K562 (cell line): ENCODE data around the gene PHTF2. TPM values are rescaled to one million over a fixed set of nuclear protein-coding genes. Genes with fewer than 3 reads are reported as not detected.

Source experiments
- ARID1B ChIP-seq: fragments of 450-650 bp; IDR thresholded peaks from 2 replicates; pipeline ENCODE4 v1.6.1; 2016; ENCODE audit warnings: antibody characterized with exemption, mild to moderate bottlenecking, inconsistent platforms
- ATF1 ChIP-seq, 2 experiments: fragments of 450-650 bp in 1 of 2; IDR thresholded peaks; 2 replicates each; pipeline ENCODE4 v1.6.1; 2016; ENCODE audit warnings: missing compliant biosample characterization in 1 of 2, missing genetic modification characterization in 1 of 2
- CBFA2T3 ChIP-seq: fragments of 450-650 bp; IDR thresholded peaks from 2 replicates; pipeline ENCODE4 v1.6.1; 2017
- CBX3 ChIP-seq, 2 experiments: IDR thresholded peaks; 1 replicate in 1 of 2; 2 replicates in 1 of 2; pipeline ENCODE4 v1.6.1; 2012; ENCODE audit warnings: inconsistent platforms in 2 of 2, low read length in 2 of 2, borderline replicate concordance in 1 of 2, control low read depth in 1 of 2
- FOS ChIP-seq: IDR thresholded peaks from 3 replicates; pipeline ENCODE4 v1.6.1; 2011; ENCODE audit not compliant: insufficient read length; ENCODE audit errors: extremely low read depth
- HEY1 ChIP-seq: fragments of 250-450 bp; sonication (Bioruptor Pico); IDR thresholded peaks from 2 replicates; pipeline ENCODE4 v1.5.0; 2020; ENCODE audit warnings: mild to moderate bottlenecking, moderate library complexity, borderline replicate concordance
- MECOM ChIP-seq: fragments of 250-450 bp; sonication (Bioruptor Pico); IDR thresholded peaks from 2 replicates; pipeline ENCODE4 v1.8.0; 2022; ENCODE audit warnings: inconsistent platforms
- MIER1 ChIP-seq: fragments of 450-650 bp; IDR thresholded peaks from 2 replicates; pipeline ENCODE4 v1.6.1; 2016; ENCODE audit warnings: antibody characterized with exemption, mild to moderate bottlenecking, low read depth
- NEUROD1 ChIP-seq: fragments of 150-350 bp; IDR thresholded peaks from 2 replicates; pipeline ENCODE4 v1.6.1; 2014; ENCODE audit warnings: borderline replicate concordance, low read length, low read depth; ENCODE audit not compliant: partially characterized antibody
- TAL1 ChIP-seq: fragments of 450-650 bp; IDR thresholded peaks from 2 replicates; pipeline ENCODE4 v1.6.1; 2016; ENCODE audit warnings: mild to moderate bottlenecking
- WHSC1 ChIP-seq: IDR thresholded peaks from one replicate; pipeline ENCODE4 v1.6.1; 2012; ENCODE audit warnings: low read length, control low read depth, inconsistent platforms
- ZNF124 ChIP-seq: sonication (generic); formaldehyde crosslinking; IDR thresholded peaks from 2 replicates; pipeline ENCODE4 v1.8.1; 2022; ENCODE audit warnings: missing genetic modification reagents
- ZNF197 ChIP-seq: fragments of 200-800 bp; sonication (Bioruptor generic); IDR thresholded peaks from 2 replicates; pipeline ENCODE4 v1.6.1; 2016; ENCODE audit warnings: low read depth, missing genetic modification characterization, missing compliant biosample characterization
- ZNF609 ChIP-seq: sonication (generic); formaldehyde crosslinking; IDR thresholded peaks from 2 replicates; pipeline ENCODE4 v1.8.1; 2023; ENCODE audit warnings: missing genetic modification reagents, mild to moderate bottlenecking, borderline replicate concordance
- polyA plus RNA-seq, 8 experiments: library from polyadenylated mRNA; depleted of rRNA in 4 of 8; stranded (reverse) in 5 of 8; unstranded in 3 of 8; fragments of >200 nt; fragmentation: Nextera tagmentation in 2 of 8; fragmentation: Illumina TruSeq in 1 of 8; extraction: Ambion mirVana in 2 of 8; extraction: Trizol in 1 of 8; gene quantifications; 2 replicates each; pipeline versions ENCODE4 v1.2.1 to v1.2.3, GENCODE V29; 2011 to 2014; ENCODE audit warnings: inconsistent platforms in 1 of 8, missing spikeins in 1 of 8
- total RNA-seq, 7 experiments: library from RNA; depleted of rRNA in 6 of 7; stranded (reverse); fragments of >200 nt in 6 of 7; fragmentation: Illumina TruSeq in 2 of 7; extraction: Trizol in 2 of 7; gene quantifications; 2 replicates each; pipeline versions ENCODE4 v1.2.1 to v1.2.3, GENCODE V29; 2011 to 2021; ENCODE audit warnings: low replicate concordance in 1 of 7
- TF ChIP-seq, protein P1 (sequence below): sonication (generic); formaldehyde crosslinking; IDR thresholded peaks from 2 replicates; pipeline ENCODE4 v1.8.0; 2022; ENCODE audit warnings: mild to moderate bottlenecking, missing genetic modification reagents
- TF ChIP-seq, protein P2 (sequence below): fragments of 450-650 bp; IDR thresholded peaks from 2 replicates; pipeline ENCODE4 v1.6.1; 2016; ENCODE audit warnings: mild to moderate bottlenecking

Gene PHTF2
- total and polyA plus RNA-seq, 9 of the 15 experiments (the other 6 are each of a cell fraction or from before 2014, with no cell fraction given) = 17.9 to 43.6 (median 25.4) TPM

DNA sequence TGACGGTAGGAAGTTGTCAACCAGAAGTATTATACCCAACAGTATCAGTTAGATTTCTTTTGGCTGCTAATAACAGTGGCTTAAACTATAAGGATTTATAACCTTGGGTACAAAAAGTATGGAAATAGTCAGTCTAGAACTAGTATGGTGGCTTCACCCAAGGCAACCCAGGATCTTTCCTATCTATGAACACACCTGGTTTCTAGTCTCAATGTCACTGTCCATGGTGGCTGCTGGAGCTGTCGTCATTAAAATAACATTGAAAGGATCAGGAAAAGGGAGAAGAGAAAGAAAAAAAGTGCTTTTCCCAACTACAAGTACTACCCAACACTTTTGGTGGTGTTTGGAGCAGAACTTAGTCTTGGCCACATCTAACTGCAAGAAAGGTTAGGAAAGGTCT lies 27.7 kb downstream of the PHTF2 start (continued):
- TF ChIP-seq ZNF609 (CRISPR knock-in tag) (no peak), HEY1 (CRISPR knock-in tag) (no peak), NEUROD1 (no peak), WHSC1 (no peak), MECOM (CRISPR knock-in tag) (0 out of 2 replicates have a peak, but pooled peaks have one; percentile 48), ZNF197 (CRISPR knock-in tag) (no peak), MIER1 (peak; percentile 90), ATF1 (CRISPR knock-in tag; IDR thresholded peaks at IDR 0.05) (no peak), ATF1 (tag; IDR thresholded peaks at IDR 0.05) (0 out of 2 replicates have a peak, but pooled peaks have one; percentile 10), ARID1B (peak; percentile 66), CBX3 (IDR thresholded peaks at IDR 0.05; ENCODE audit: borderline replicate concordance in 1 of 2, low read length in 2 of 2) (no peak), TAL1 (peak; percentile 58; the same call in 1 of the 2 replicates), FOS (no peak), CBFA2T3 (peak; percentile 51), ZNF124 (CRISPR knock-in tag) (no peak)
- TF ChIP-seq, protein P1, sequence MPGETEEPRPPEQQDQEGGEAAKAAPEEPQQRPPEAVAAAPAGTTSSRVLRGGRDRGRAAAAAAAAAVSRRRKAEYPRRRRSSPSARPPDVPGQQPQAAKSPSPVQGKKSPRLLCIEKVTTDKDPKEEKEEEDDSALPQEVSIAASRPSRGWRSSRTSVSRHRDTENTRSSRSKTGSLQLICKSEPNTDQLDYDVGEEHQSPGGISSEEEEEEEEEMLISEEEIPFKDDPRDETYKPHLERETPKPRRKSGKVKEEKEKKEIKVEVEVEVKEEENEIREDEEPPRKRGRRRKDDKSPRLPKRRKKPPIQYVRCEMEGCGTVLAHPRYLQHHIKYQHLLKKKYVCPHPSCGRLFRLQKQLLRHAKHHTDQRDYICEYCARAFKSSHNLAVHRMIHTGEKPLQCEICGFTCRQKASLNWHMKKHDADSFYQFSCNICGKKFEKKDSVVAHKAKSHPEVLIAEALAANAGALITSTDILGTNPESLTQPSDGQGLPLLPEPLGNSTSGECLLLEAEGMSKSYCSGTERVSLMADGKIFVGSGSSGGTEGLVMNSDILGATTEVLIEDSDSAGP (CRISPR knock-in tag) = no peak
- TF ChIP-seq, protein P2, sequence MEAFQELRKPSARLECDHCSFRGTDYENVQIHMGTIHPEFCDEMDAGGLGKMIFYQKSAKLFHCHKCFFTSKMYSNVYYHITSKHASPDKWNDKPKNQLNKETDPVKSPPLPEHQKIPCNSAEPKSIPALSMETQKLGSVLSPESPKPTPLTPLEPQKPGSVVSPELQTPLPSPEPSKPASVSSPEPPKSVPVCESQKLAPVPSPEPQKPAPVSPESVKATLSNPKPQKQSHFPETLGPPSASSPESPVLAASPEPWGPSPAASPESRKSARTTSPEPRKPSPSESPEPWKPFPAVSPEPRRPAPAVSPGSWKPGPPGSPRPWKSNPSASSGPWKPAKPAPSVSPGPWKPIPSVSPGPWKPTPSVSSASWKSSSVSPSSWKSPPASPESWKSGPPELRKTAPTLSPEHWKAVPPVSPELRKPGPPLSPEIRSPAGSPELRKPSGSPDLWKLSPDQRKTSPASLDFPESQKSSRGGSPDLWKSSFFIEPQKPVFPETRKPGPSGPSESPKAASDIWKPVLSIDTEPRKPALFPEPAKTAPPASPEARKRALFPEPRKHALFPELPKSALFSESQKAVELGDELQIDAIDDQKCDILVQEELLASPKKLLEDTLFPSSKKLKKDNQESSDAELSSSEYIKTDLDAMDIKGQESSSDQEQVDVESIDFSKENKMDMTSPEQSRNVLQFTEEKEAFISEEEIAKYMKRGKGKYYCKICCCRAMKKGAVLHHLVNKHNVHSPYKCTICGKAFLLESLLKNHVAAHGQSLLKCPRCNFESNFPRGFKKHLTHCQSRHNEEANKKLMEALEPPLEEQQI = peak; percentile 70; the same call in 1 of the 2 replicates
- TF ChIP-seq, all 486 proteins: peak for 20
